ENCODE measurements around the gene BSCL2.
"Not testable (repeated sequence)": the region's sequence is repeated elsewhere in the genome, so short reads cannot be mapped to it uniquely, and the experiment has no call there.

The BSCL2 gene

DNA sequence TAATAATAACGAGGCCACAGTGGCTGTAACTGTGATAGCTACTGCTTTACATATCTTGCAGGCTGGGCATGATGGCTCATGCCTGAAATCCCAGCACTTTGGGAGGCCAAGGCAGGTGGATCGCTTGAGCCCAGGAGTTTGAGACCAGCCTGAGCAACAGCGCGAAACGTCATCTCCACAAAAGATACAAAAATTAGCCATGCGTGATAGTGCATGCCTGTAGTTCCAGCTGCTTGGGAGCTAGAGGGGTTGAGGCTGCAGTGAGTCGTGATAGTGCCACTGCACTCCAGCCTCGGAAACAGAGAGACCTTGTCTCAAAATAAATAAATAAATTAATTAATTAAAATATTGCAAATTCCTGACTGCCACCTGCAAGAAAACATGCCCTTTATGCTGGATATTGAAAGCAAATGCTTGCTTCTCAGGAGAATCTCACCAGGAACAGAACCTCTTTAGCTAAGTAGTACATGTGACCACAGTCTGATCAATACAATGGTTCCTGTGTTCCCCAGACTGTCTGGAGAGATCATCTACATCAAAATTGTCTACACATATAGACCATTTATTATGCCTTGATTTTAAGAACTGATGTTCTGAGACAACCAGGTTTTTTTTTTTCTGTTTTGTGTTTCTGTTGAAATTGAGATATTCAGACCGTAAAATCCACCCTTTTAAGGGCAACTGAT, 40.4 kb upstream of the BSCL2 start:
- TF ChIP-seq, protein P1, sequence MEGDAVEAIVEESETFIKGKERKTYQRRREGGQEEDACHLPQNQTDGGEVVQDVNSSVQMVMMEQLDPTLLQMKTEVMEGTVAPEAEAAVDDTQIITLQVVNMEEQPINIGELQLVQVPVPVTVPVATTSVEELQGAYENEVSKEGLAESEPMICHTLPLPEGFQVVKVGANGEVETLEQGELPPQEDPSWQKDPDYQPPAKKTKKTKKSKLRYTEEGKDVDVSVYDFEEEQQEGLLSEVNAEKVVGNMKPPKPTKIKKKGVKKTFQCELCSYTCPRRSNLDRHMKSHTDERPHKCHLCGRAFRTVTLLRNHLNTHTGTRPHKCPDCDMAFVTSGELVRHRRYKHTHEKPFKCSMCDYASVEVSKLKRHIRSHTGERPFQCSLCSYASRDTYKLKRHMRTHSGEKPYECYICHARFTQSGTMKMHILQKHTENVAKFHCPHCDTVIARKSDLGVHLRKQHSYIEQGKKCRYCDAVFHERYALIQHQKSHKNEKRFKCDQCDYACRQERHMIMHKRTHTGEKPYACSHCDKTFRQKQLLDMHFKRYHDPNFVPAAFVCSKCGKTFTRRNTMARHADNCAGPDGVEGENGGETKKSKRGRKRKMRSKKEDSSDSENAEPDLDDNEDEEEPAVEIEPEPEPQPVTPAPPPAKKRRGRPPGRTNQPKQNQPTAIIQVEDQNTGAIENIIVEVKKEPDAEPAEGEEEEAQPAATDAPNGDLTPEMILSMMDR (conservative IDR thresholded peaks at IDR 0.05; ENCODE audit: low read length), result no peak
- DNase-seq (ENCODE audit: low read depth), result no peak
- no peak overlapping the region for H3K4me3 ChIP-seq (ENCODE audit: low read length)

GRCh38 chr11:62737196-62737595, 30.0 kb upstream of the BSCL2 start:
- no peak for DNase-seq (ENCODE audit: low read depth)
- TF ChIP-seq, protein P1 (conservative IDR thresholded peaks at IDR 0.05; ENCODE audit: low read length), result no peak

GRCh38 chr11:62732830-62733229, 25.6 kb upstream of the BSCL2 start:
- no peak overlapping the region for H3K4me3 ChIP-seq (ENCODE audit: low read length)
- peak; percentile 48 for DNase-seq (ENCODE audit: low read depth)
- TF ChIP-seq, protein P1 (conservative IDR thresholded peaks at IDR 0.05; ENCODE audit: low read length), result peak; percentile 32; the same call in 1 of the 2 replicates

More at GRCh38 chr11:62737196-62737595, 30.0 kb upstream of the BSCL2 start:
- H3K4me3 ChIP-seq (ENCODE audit: low read length), result no peak overlapping the region

DNA sequence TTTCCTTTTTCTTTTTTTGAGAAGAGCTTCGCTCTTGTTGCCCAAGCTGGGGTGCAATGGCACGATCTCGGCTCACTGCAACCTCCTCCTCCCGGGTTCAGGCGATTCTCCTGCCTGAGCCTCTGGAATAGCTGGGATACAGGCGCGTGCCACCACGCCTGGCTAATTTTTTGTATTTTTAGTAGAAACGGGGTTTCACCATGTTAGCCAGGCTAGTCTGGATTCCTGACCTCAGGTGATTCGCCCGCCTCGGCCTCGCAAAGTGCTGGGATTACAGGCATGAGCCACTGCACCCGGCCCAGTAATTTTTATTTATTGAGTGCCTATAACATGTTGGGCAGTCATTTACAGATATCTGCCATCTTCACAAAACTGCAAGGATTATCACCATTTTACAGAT, 22.9 kb upstream of the BSCL2 start:
- not testable (repeated sequence) for DNase-seq (ENCODE audit: low read depth)
- H3K4me3 ChIP-seq (ENCODE audit: low read length), result peak overlapping the region; percentile 97

DNA sequence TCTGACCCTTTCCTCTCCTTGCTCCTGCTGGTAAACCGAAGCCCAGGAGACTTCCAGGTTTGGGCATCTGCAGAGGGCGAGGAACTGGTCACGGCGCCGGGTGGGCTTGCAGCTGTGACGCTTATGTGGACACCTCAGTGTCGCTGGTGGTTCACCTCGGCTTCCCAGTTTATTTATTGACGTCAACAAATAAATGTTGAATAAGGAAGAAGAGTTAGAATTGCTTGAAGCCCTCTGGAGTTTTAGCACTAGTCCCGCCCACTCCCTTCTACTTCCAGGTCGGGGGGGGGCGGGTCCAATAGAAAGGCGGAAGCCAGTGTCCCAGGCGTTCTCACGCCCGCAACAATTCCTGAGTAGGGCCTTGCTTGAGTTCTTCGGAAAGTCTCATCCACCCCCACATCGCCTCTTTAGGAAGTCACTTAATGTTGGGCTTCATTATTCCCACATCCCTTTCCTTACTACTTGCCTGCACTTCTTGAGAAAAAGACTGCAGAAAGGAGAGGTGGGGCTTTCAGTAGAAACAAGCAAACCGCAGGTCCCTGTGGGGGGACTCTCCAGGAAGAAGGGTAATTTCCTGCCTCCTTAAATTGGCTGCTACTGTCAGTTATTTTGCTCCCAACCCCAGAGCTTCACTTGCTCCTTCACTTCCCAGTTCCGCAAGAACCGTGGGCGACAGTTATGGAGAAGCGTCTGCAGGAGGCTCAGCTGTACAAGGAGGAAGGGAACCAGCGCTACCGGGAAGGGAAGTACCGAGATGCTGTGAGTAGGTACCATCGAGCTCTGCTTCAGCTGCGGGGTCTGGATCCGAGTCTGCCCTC, 21.2 kb upstream of the BSCL2 start, which contains the start of gene TTC9C:
Gene TTC9C, plus strand, starts transcription at position 316 of the 818 bp plus-strand sequence. Its CDS starts 363 bp downstream, at position 679.
- TF ChIP-seq, protein P1 (conservative IDR thresholded peaks at IDR 0.05; ENCODE audit: low read length), result no peak
- peak; percentile 87 for DNase-seq (ENCODE audit: low read depth)
- H3K4me3 ChIP-seq (ENCODE audit: low read length), result peak within 1 kb of the TSS; percentile 99

GRCh38 chr11:62727872-62728170, 20.6 kb upstream of the BSCL2 start:
- peak overlapping the region; percentile 97 for H3K4me3 ChIP-seq (ENCODE audit: low read length)
- DNase-seq (ENCODE audit: low read depth), result peak; percentile 97
- TF ChIP-seq, protein P1 (conservative IDR thresholded peaks at IDR 0.05; ENCODE audit: low read length), result no peak

DNA sequence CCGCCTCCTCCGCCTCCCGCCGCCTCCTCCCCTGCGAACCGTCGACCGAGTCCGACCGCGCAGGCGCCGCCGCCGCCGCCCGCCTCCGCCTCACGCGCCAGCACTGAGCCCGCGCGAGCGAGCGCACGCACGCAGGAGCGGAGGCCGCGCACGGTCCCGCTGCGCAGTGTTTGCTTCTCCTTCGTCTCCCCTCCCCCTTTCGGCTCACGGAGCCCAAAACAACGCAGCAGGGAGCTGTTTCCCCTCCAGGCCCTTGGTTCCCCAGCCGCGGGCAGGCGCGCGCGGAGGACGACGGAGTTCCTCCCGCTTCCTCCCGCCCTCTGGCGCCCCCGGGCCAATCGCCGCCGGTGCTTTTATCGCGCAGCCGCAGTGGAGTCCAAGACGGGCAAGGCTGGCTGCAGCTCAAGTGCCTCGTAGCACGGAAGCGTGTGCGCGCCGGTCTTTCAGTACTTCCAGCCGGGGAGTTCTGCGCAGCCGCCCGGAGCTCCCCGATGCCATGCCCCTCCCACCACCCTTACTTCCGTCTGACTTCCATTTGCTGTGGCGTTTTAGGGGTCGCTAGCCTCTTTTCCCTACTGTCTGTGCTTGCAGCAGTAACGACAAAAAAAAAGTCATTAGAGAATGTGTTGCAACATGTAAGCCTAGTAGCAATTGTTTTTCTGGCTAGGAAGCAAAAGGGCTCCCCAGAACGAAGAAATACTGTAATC, 20.1 kb upstream of the BSCL2 start, which contains the start of gene HNRNPUL2:
Gene HNRNPUL2, minus strand, starts transcription at position 293 of the 707 bp plus-strand sequence. CDS start 301 bp downstream, outside the sequence.
- H3K4me3 ChIP-seq (ENCODE audit: low read length), result peak within 1 kb of the TSS; percentile 99
- DNase-seq (ENCODE audit: low read depth), result peak; percentile 99
- TF ChIP-seq, protein P1 (conservative IDR thresholded peaks at IDR 0.05; ENCODE audit: low read length), result peak; percentile 38

Measured in AG10803 (cell line).